ENCODE results near the gene PLXNA4.

DNA sequence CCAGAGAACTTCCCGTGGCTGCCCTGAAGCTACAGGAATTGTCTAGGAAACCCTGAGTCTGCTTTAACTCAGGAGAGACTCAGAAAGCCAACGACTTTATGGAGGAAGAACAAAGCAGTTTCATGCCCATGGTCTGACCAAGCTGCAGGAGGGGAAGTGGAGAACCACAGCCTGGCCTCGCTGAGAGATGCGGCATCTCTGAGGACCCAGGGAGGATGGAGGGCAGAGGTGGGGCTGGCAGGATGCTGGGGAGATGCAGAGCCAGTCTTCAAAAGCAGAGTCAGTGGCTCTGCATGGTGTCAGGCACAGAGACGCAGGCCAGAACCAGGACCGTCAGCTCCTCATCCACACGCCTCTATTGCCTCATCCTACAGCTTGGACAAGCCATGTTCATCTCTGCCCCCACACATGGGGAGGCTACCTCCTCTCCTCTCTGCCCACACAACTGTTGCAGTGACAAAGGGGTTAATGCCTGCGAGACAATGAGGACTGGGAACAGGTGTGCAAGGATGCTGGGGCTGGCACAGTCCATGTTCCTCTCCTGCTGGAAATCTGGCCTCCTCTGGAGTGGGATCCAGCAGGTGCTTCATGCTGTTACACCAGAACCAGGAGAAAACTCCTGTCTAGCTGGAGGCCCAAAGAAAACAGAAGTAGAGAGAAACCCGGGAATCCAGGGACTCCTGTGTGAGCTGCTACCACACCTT lies 267.0 kb downstream of the PLXNA4 start:
- TF ChIP-seq GATA2 (IDR thresholded peaks at IDR 0.05; ENCODE audit: low read depth, low read length) (no peak), GATA3 (IDR thresholded peaks at IDR 0.05; ENCODE audit: low read depth, low read length) (no peak)

Measured in SH-SY5Y (cell line).